Endothelial cell (in vitro differentiated cells): Measurements from ENCODE around the gene PPT1. TPM values are rescaled to one million over a fixed set of nuclear protein-coding genes. Genes with fewer than 3 reads are reported as not detected.

Experiments
- DNase-seq: peaks from one replicate; pipeline ENCODE4 v3.0.0; 2021; ENCODE audit warnings: low spot score
- H3K27ac Mint-ChIP-seq: one replicate; pipeline ENCODE4 v1.8.0; 2021; ENCODE audit warnings: mixed read lengths, inconsistent platforms; ENCODE audit not compliant: unreplicated experiment
- H3K27me3 Mint-ChIP-seq: one replicate; pipeline ENCODE4 v1.8.0; 2021; ENCODE audit warnings: mild to moderate bottlenecking, moderate library complexity, mixed read lengths, inconsistent platforms; ENCODE audit not compliant: unreplicated experiment
- H3K36me3 Mint-ChIP-seq: one replicate; pipeline ENCODE4 v1.8.0; 2021; ENCODE audit warnings: mild to moderate bottlenecking, low read depth, mixed read lengths, inconsistent platforms; ENCODE audit not compliant: unreplicated experiment
- H3K4me1 Mint-ChIP-seq: one replicate; pipeline ENCODE4 v1.8.0; 2021; ENCODE audit warnings: mild to moderate bottlenecking, mixed read lengths, inconsistent platforms; ENCODE audit not compliant: unreplicated experiment
- H3K4me3 Mint-ChIP-seq: one replicate; pipeline ENCODE4 v1.8.0; 2021; ENCODE audit warnings: mild to moderate bottlenecking, mixed read lengths, inconsistent platforms; ENCODE audit not compliant: unreplicated experiment
- H3K9me3 Mint-ChIP-seq: one replicate; pipeline ENCODE4 v1.8.0; 2021; ENCODE audit warnings: mixed read lengths, inconsistent platforms; ENCODE audit not compliant: unreplicated experiment
- CTCF ChIP-seq: fragments of 200-600 bp; sonication (generic); IDR thresholded peaks from one replicate; pipeline ENCODE4 v1.5.0; 2021; ENCODE audit warnings: antibody characterized with exemption; ENCODE audit not compliant: unreplicated experiment
- long read RNA-seq: library from polyadenylated mRNA; unstranded; transcript quantifications from one replicate; pipeline ENCODE4 v2.0.0, GENCODE V29; 2020; ENCODE audit not compliant: unreplicated experiment
- total RNA-seq: library from RNA; stranded (reverse); fragmentation: NEBNext Ultra II Directional; extraction: Animal tissue kit (Norgen Biotek cat#: 25700); gene quantifications from one replicate; pipeline ENCODE4 v1.2.1, GENCODE V29; 2021; ENCODE audit not compliant: unreplicated experiment

Gene PPT1
- 52.7 TPM for total RNA-seq
- long read RNA-seq, full-length matches to known transcripts, result 71 of 75 reads
- long read RNA-seq, partial matches to known transcripts, result 0 of 75 reads
- long read RNA-seq, other reads (novel, unspliced or antisense), result 4 of 75 reads

- peak within 1 kb of the TSS; percentile 91 for H3K4me3 Mint-ChIP-seq
- peaks cover 2% of the 10 kb centered on the region for H3K27me3 Mint-ChIP-seq
- no peak for TF ChIP-seq CTCF
- H3K27ac Mint-ChIP-seq, result peak within 1 kb of the TSS; percentile 8
- no peaks in the 10 kb centered on the region for H3K9me3 Mint-ChIP-seq
- peak; percentile 74 for DNase-seq
- H3K4me1 Mint-ChIP-seq, result peaks cover 9% of the 10 kb centered on the region
- H3K36me3 Mint-ChIP-seq, result no peaks in the 10 kb centered on the region
Measured at GRCh38 chr1:40096977-40097782, at the start of gene PPT1. TSS of gene PPT1 (minus strand) at chr1:40097252. CDS start at chr1:40097238, 14 bp downstream.

GRCh38 chr1:40143891-40144575 lies 47.0 kb upstream of the PPT1 start:
- no peak overlapping the region for H3K27ac Mint-ChIP-seq

DNA sequence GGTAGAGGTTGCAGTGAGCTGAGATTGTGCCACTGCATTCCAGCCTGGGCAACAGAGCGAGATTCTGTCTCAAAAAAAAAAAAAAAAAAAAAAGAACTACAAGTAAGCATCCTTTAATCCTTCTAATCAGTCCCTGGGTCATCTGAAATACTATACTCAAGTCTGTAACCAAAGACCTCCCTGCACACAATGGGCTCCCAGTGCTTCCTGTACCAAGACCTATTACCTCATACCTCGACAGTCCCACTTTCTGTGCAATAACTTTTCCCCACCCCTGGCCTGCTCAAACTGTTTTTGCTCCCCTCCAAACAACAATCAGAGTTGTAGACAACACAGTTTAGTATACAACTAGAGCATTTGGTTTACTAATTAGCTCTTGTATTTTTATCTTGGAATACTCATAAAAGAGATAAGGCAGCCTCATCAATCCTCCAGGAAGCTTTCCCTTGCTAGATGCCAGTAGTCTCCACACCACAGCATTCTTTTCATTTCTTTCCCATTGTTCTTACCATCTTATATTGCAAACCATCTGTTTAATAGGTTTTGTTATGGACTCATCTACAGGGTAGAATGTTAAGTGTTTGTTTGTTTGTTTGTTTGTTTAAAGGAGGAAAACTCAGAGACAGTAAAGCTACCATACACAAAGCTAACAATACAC lies 45.0 kb upstream of the PPT1 start:
- no peaks in the 10 kb centered on the region for H3K36me3 Mint-ChIP-seq
- H3K27me3 Mint-ChIP-seq, result no peaks in the 10 kb centered on the region
- no peaks in the 10 kb centered on the region for H3K9me3 Mint-ChIP-seq
- no peak for TF ChIP-seq CTCF
- H3K4me3 Mint-ChIP-seq, result peak overlapping the region; percentile 2
- peak; percentile 20 for DNase-seq
- peaks cover 13% of the 10 kb centered on the region for H3K4me1 Mint-ChIP-seq
- peak overlapping the region; percentile 61 for H3K27ac Mint-ChIP-seq

More at GRCh38 chr1:40143891-40144575, 47.0 kb upstream of the PPT1 start:
- H3K4me1 Mint-ChIP-seq, result peaks cover 13% of the 10 kb centered on the region
- H3K36me3 Mint-ChIP-seq, result no peaks in the 10 kb centered on the region
- peak; percentile 74 for TF ChIP-seq CTCF
- no peaks in the 10 kb centered on the region for H3K9me3 Mint-ChIP-seq
- no peak overlapping the region for H3K4me3 Mint-ChIP-seq
- no peaks in the 10 kb centered on the region for H3K27me3 Mint-ChIP-seq
- peak; percentile 73 for DNase-seq

GRCh38 chr1:40140211-40140973 lies 43.3 kb upstream of the PPT1 start:
- Mint-ChIP-seq H3K36me3 (no peaks in the 10 kb centered on the region), H3K4me3 (no peak overlapping the region), H3K9me3 (no peaks in the 10 kb centered on the region), H3K27ac (no peak overlapping the region), H3K27me3 (no peaks in the 10 kb centered on the region), H3K4me1 (peaks cover 13% of the 10 kb centered on the region)
- DNase-seq, result no peak
- no peak for TF ChIP-seq CTCF
